HG02973 (cell line): ENCODE measurements around the gene AKT2.
"Not testable (repeated sequence)": the region's sequence is repeated elsewhere in the genome, so short reads cannot be mapped to it uniquely, and the experiment has no call there.

Experiments
- ATAC-seq: cut with Tn5 transposase; IDR thresholded peaks from one replicate; pipeline ENCODE4 v1.9.1; 2021; ENCODE audit warnings: moderate library complexity; ENCODE audit not compliant: unreplicated experiment

Gene AKT2

DNA sequence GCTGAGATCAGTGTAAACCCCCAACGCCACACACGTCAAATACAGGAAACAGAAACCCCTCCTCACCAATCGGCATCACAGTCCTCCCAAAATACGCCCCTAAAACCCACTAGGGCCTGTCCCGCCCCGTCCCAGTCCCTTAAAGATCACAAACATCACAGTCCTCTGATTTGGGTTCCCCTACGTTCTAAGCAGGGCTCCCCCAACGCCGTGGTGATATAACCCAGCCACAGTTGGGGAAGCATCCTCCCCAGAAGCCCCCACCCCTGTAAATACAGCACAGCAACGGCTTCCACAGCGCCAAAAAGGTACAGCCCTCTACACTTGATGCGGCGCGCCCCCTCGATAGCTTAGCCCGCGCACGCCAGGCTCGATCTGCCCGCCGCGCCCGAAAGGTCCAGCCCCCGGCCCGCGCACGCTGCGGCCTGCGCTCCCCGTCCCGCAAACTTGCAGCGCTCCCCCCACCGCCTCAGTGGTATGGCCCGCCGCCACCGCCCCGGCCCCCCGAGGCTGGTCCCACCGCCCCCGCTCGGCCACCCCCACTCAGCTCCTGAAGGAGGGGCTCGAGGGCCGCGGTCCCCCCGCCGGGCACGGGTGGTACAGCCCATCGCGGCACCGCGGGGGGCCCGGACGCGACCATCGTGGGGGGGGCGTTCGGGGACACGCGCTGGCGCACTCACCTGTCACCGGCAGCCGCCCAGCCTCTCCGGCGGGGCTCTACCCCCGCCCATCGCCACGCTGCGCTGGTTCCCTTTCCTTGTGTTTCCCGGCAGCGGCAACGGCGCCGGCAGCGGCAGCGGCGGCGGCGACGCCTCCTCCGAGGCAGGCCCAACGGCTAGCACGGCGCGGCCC is at the start of gene AKT2:
TSS of gene AKT2 (minus strand) at position 845 of the 852 bp plus-strand sequence. CDS start 20,078 bp downstream, outside the sequence.
- peak; percentile 14 for ATAC-seq

DNA sequence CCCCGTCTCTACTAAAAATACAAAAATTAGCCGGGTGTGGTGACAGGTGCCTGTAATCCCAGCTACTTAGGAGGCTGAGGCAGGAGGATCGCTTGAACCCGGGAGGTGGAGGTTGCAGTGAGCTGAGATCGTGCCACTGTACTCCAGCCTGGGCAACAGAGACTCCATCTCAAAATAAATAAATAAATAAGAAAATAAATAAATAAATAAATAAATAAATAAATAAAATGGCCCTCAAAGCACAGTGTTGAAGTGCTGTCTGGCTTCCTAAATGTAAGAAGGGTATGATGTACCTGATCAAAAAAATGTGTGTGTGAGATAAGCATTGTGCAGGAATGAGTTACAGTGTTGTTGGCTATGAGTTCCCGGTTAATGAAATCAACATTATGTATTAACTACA is 47.9 kb upstream of the AKT2 start:
- not testable (repeated sequence) for ATAC-seq

DNA sequence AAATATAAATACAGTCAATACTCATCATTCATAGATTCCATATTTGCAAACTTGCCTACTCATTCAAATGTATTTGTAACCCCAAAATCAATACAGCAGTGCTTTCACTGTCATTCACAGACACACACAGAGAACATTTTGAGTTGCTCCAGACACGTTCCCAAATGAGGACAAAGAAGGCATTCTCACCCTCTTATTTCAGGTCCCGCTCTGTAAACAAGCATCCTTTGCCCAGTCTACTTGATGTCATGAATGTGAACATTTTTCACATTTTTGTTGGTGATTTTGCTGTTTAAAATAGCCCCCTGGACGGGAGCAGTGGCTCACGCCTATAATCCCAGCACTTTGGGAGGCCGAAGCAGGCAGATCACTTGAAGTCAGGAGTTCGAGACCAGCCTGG is 47.5 kb upstream of the AKT2 start:
- ATAC-seq, result no peak

DNA sequence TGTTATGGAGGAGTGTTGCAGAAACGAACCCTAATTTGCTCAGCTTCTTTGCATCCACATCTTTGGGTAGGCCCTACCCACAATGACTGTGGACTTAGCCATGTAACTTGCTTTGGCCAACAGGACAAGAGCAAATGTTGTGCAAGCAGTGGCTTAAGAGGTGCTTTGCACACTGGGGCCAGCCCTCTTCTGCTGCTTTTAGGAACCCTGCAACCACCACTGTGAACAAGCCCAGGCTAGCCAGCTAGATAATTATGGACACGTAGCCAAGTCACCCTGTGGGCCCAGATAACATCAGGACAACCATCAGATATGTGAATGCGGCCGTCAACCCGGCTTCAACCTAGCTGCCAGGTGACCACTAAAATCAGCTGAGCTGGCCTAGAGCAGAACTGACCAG is 45.9 kb upstream of the AKT2 start:
- no peak for ATAC-seq

DNA sequence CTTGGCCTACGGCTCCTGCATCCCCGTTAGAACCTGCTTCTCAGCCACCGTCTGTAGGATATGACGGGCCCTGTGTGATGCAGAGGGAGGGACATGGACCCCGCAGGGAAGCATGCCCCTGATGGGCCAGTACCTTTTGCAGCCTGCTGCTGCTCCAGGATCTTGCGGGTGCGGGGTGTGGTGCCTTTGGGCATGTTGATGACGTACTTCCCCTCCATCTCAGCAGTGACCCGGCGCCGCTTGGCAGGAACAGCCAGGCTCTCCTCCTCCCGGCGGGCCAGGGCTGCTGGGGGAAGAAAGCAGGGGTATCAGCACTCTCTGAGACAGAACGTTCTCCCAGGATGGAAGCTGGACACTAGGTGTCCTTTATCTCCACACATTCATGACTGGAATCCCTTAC is 41.1 kb upstream of the AKT2 start:
- no peak for ATAC-seq

DNA sequence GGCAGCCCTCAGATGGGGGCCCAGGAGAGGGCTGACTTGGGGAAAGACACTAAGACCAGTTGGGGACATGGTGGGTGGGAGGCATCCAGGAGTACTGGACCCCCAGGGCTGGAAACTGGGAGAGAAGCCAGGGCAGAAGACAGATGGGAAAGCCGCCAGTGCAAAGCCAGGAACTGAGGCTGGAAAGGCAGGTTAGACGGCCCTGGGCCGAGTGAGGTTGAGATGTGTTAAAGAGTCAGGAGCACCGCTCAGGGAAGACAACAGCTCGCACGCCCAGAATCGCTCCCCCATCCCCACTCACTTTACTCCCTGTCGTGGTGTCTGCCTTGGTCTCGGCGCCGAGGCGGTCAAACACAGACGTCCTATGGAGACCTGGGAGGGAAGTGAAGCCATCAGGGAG is 38.6 kb upstream of the AKT2 start:
- ATAC-seq, result no peak

DNA sequence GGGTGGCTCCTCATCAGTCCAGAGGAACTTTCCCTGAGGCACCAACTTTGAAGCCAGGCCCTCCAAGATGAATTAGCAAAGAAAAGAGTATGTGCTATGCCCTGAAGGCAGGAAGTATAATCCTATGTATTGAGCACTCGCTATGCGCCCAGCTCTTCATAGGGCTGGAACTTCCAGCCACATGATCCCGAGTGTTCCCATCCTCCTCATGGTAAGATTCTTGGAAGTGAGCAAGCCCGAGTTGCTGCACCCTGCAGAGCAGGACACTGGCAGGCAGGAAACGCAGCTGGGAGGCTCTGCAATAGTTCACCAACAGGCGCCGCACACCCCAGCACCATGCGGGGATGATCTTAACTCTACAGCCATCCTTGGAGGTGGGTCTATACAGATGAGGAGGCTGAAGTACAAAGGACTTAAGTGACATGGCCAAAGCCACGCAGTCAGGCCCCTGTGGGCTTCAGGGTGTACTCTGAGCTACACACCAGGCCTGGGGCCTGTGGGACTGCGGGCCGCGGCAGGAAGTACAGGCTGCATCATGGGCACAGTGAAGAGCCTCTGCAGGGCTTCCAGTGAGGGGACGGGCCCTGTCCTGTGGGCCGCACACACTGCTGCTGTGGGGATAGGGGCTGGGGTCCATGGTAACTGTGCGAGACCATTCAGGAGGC is 37.9 kb upstream of the AKT2 start:
- no peak for ATAC-seq

DNA sequence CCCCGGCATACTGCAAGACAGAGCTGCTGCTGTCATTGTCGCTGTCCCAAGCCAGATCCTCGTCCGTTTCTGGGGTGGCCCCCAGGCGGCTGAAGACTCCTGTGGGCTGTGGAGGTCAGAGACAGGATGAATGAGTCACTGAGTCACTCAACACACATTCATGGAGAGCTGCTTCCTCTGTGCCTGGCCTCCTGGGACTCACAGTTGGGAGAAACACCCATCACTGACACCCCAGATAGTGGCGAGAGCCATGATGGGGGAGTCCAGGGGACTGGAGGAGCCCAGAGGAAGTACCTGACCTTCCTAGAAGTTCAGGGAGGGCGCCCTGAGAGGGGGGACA is 37.1 kb upstream of the AKT2 start:
- ATAC-seq, result no peak

DNA sequence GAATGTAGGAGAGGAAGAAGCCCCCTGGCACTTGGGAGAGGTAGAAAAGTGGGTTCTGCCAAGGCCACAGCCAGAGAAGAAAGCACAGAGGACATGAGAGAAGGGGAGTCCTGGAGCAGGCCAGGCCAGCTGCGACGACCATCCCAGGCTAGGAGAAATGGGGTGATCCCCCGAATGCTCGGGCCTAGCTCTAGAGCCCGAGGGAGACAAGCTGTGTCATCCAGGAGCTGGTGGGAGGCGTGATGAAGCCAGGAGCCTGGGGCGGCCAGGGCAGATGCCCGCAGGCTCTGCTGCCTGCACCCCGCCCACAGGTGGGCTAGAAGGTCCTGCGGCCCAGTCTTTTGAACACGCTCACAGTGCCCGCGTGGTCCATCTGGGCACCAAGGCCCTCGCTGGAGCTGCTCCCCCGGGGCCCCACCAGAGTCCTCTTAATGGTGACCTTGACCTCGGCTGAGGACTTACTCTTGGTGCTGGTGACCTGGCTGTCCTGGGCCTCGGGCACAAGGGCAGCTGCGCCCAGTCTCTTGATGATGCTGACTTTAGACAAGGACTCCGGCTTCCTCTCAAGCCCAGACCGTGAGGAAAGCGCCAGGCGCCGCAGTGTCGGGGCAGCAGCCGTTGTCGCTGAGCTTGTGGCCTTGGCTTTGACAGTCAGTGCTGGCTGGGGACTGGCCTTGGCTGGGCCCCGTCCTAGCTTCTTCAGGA is 36.6 kb upstream of the AKT2 start:
- no peak for ATAC-seq

DNA sequence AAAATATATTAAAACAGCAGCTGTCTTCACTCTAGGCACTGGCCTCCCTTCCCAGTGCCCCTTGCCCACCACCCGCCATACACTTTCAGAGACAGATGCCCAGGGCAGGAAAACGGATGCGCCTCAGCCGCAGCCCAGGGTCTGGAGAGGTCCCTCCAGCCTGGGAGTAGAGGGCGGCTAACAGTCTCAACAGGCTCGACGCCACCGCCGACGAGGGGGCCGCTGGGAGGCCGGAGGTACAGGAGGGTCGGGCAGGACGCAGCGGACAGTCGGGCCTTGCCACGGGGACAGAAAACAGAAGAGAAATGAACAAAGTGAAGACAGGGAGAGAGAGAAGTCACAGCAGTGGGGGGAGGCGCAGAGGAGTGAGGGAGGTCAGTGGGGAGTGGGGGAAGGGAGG is 35.9 kb upstream of the AKT2 start:
- ATAC-seq, result no peak

DNA sequence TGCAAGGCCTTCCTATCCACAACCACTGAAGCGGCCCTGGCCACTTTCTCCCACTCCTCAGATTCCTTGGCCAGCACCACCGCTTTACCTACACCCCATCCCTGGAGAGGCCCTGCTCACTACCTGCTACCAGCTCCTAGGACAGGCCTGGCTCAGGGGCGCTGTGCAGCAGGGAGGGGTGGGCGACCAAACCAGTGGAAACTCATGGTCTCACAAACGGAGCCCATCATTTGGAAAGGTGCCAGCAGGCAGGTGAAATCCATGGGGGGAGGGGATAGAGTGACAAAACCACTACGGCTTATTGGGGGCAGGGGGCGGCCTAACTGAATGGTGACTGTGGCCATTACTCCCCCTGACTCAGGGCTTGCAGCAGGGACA is 35.4 kb upstream of the AKT2 start:
- no peak for ATAC-seq

DNA sequence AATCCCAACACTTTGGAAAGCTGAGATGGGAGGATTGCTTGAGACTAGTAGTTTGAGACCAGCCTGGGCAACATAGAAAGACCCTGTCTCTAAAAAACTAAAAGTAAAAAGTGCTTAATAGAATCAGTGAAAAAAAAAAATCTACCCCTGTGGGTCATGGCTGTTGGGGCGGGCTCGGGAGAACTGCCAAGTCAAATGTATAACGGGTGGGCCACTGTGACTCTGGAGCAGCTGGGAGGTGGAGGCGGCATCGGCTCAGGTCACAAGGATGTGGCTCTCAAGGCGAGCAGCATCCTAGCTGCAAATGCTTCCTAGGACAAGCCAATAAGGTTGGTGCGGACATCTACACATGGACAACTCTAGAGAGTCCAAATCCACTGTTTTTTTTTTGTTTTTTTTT is 32.2 kb upstream of the AKT2 start:
- no peak for ATAC-seq

DNA sequence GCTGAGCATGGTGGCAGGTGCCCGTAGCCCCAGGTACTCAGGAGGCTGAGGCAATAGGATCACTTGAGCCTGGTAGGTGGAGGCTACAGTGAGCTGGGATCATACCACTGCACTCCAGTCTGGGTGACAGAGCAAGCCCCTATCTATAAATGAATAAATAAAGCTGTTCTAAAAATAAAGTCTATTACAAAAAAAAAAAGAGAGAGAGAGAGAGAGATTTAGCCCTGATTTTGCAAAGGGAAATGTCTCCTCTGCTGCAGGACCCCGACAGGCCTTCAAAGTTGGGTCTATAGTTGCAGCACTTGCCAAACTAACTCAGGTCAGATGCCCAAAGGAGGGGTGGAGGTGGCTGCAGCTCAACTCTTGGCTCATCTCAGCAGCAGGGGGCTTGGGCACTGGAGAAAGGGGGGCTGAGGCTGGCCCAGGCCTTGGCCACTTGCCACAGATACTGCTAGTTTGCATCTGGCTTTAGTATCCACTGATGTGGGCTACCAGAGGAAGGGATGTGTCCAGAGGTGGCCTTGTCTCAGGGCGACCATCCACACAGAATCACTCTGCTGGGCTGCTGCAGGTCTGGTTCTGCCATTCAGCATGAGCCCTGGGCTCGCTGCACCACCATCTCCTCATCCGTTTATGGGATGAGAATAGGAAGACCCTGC is 30.8 kb upstream of the AKT2 start:
- ATAC-seq, result no peak

DNA sequence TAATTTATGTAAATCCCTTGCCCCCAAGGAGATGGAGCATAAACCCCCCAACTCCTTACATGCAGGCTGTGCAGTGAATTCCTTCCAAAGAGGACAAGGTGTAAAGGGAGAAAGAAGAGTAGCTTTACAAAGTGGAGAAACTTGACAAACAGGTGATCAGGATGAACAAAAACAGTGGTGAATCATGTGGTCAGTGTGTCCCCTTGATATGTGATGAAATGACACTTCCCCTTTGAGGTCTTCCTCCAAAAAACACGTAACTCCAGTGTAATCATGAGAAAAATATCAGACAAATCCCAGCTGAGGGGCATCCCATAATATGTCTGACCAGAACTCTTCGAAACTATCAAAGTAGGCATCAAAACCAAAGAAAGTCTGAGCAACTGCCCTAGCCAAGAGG is 29.5 kb upstream of the AKT2 start:
- ATAC-seq, result no peak

DNA sequence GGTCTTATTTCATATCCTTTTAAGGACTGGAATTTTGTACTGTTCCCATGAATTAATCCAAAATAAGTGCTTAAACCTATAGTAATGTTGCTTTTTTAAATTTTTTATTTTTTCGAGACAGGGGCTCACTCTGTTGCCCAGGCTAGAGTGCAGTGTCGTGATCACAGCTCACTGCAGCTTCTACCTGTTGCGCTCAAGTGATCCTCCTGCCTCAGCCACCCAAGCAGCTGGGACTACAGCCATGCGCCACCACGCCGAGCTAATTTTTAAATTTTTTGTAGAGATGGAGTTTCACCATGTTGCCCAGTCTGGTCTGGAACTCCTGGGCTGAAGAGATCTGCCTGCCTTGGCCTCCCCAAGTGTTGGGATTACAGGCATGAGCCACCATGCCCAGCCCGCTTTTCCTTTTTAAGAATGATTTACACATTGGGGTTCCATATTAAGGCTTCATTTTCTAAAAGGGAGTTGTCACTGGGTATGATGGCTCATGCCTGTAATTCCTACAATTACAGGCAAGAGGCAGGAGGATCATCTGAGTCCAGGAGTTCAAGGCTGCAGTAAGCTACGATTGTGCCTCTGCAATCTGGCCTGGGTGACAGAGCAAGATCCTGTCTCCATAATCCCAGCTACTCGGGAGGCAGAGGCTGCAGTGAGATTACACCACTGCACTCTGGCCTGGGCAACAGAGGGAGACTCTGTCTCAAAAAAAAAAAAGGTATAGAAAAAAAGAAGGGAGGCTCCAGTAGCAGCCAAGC is 28.3 kb upstream of the AKT2 start:
- ATAC-seq, result no peak

DNA sequence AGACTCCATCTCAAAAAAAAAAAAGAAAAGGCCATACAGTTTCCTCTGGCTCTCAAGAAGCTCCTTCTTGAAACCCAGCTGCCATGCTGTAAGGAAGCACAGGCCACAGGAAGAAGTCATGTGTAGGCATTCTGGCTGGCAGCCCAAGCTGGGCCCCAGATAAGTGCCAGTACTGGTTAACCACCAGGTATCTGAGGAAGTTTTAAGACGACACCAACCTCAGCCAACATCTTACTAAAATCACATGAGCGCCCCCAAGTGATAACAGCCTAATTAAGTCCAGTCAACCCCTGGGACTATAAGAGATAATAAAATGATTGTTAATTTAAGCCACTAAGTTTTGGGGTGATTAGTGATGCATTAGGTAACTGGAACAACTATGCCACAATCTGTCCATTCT is 27.4 kb upstream of the AKT2 start:
- no peak for ATAC-seq

DNA sequence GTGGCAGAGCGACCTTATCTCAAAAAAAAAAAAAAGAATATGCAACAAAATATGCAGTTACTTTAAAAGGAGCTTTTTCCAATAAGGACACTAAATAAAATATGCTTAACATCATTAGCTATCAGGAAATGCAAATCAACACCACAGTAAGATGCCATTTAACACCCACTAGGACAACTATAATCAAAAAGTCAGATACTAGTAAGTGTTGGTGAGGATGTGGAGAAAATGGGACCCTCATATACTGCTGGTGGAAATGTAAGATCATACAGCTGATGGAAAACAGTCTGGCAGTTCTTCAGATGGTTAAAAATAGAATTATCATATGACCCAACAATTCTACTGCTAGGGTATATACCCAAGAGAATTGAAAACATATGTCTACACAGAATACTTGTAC is 24.5 kb upstream of the AKT2 start:
- ATAC-seq, result no peak

DNA sequence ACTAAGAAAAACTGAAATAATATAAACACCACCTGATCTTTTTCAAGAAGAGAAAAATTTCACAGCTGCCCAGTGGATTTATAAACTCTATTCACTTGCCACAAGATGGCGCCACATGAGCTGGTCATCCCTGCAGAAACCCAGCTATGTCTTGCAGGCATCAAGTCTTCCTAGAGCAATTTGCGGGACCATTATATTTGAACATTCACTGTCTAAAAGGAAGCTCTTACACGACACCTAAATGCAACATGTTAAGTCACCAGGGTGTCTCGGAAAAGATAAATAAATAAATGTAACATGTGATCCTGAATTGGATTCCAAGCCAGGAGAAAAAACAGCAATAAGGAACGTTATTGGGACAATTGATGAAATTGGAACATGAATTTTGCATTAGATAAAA is 20.3 kb upstream of the AKT2 start:
- no peak for ATAC-seq

DNA sequence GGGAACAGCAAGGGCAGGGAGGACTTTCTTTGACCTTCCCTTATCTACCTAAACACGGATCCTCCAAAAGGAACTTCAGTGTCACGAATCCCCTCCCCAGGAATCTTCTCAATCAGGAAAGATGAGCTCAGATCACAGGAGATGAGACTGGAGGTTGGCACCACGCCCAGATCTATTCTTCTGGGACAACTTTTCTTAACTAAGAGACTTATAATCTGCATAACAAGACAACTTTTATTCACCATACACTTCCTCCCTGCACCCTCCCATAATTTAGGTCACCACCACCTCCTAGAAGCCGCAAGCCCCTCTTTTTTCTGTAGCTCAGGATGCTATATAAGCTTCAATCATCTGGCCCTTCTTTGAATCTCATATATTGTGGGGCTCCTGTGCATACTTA is 19.2 kb upstream of the AKT2 start:
- no peak for ATAC-seq

DNA sequence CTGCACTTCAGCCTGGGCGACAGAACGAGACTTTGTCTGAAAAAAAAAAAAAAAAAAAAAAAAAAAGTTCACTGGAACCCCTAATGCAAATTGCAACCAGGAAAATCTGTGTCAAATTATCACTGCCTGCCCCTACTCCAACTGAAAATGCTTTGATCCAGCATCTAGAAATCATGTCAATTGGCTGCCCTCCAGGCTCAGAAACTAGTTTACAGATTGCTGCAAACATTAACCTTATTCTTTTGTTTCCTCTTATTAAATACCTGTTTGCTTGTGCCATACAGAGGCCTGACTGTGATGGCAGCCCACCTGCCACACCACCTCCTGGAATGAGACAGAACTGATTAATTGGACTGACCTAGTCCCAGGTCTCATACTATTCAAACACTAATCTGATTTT is 18.6 kb upstream of the AKT2 start:
- ATAC-seq, result no peak
